GM19043 (cell line): ENCODE measurements around the gene DCLK1.
"Not testable (repeated sequence)": the region's sequence is repeated elsewhere in the genome, so short reads cannot be mapped to it uniquely, and the experiment has no call there.

ENCODE experiments used
- ATAC-seq: cut with Tn5 transposase; IDR thresholded peaks from one replicate; pipeline ENCODE4 v1.9.1; 2021; ENCODE audit warnings: low read depth; ENCODE audit not compliant: unreplicated experiment

DCLK1 gene

DNA sequence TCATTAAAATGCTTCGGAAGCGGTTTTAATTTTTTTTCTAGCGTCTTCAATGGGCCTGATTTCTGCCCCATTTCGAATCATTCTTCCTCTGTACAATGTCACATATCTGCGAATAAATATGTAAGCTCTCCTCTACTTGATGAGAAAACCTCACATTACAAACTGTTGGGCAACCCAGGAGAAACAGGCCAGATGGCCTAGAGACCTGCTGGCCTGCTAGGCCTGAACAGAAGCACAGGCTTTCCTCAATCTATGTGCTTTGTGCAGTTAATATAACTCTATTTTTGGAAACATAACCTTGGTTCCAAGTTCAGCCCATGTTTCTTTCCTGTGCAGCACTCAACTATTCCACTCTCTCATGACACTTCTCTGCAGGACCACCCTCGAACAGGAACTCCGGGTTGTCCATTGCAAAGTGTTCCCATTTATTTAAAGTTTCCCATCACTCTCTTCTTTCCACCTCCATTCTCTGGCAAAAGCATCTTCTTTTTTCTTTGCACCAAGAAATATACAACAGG is 42.0 kb downstream of the DCLK1 start:
- no peak for ATAC-seq

DNA sequence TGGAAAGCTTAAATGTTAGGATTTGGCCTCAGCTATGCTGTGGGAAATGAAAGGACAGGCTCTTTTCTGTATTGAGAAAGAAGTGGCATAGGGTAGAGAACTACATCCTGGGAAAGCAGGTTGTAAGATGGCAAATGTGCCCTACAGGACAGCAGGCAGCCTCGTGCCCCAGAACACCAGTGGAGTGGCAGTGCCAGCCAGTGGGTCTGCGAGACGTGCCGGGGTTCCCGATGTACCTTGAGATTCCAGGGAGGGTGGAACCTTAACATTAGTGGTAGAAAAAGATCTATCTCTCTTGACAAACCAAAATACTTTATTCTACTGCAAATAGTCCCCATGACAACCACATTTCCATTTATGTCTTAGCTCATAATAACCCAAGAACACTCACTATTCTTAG is 42.7 kb downstream of the DCLK1 start:
- no peak for ATAC-seq

DNA sequence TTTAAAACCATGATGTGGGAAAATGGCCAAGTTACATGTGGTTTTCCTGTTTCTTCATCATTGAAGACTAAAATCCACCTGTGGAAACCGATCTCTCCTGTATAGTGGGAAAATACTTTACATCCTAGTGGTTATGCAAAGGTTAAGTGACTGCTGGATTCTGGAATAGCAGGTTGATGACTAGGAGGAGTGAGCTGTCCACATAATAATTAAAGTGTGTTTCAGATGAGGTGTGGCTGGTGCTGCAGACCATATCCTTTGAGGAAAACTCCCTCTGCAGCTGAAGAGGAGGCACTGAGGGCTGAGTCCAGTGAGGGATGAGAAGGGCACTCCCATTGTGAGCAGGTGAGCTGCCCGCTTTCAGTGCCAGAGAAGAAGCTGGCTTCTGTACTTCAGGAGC is 43.2 kb downstream of the DCLK1 start:
- no peak for ATAC-seq

DNA sequence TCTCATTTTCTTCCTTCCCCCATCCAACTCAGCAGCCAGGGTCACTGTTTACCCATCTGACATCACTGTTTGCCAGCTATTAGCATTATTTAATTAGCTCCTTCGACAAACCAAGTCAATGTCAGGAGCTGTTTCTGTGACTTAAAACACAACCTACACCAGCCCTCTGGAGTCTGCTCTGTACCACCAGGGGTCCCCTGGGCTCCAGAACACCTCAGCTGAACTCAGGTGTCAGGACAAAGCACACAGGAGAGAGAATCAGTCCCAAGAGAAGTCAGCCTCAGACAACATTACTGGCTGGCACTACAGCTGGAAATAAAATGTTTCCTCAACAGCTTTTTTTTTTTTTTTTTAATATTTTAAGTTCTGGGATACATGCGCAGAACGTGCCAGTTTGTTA is 45.1 kb downstream of the DCLK1 start:
- ATAC-seq = no peak

DNA sequence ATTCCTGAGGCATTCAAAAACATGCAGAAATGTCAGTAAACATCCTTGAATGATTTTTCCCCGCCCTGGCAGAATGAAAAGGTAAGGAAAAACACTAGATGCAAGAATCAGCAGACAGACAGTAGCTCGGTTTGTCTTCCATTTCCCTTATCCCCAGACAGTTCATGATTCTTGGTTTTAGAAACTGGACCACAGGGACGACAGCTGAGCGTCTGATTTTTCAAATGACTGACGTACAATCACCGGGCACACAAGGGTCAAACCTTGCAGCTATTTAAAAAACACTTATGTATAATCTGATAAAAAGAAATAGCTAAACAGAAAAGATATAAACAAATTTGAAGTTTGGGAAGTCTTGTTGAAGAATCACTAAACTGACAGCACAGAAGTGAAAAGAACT is 47.1 kb downstream of the DCLK1 start:
- no peak for ATAC-seq

DNA sequence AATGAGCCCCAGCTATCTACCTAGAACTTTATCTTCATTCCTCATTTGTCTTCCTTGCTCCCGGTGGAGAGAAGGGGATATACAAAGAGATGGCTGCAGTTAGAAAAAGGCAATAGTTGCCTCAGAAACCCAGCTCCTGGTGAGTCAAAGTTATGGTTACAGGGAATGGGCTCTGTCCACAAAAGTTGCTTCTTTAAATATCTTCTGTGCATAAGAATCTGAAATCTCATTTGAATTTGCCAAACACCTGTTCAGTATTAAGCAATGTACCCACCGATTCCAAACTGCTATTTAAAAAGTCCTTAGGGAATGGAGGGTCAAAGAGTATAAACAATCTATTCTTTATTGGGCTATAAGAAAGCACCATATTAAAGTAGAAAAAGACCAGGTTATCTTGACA is 48.4 kb downstream of the DCLK1 start:
- ATAC-seq = no peak

DNA sequence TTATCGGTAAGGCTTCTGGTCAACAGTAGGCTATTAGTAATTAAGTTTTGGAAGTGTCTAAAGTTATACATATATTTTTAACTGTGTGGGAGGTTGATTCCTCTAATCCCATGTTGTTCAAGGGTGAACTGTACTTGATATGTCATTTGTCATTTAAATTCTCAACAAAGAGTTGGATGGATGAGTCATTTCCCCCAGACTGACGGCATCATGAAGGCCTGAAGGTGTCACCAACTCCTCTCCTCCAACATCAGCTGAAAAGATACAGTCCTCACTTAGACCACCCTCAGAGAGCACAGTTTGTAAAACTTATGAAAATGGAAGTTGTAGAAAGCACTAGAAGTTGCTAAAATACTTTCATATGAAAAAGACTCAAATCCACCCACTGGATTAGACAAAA is 48.8 kb downstream of the DCLK1 start:
- no peak for ATAC-seq

DNA sequence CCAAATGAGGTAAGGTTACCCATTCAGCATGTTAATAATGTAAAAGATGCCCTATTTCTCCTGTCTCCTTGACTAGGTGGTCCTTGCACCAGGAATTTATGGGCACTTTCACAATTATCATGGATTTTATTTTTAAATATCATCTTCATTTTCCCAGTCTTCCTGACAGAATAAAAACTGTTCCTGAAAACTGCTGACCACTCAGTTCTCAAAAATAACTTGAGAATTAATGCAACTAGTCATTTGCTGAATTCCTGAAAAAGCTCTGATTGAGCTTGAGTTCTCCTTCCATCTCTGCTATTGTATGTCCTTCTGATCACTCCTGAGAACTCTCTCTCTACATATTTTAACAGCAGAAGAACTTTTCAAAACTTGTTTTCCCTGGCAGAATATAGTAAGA is 55.0 kb downstream of the DCLK1 start:
- ATAC-seq = no peak

DNA sequence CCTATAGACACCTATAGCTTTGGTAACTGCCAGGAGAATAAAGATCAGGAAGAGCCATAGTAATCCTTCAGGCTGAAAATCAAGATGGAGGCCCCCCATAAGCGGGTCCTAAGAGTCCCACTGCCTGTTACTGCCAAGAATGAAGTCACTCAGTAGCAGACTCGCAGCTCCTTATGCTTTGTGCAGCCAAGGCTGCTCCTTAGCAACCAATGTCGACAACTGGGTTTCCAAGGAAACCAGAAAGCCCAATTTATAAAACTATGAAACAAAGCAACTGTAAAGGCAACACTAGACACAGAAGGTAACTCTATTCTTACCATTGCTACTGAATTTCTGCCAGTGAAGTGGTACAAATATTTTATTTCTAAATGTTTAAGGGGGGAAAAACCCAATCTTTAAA is 56.5 kb downstream of the DCLK1 start:
- ATAC-seq = no peak

DNA sequence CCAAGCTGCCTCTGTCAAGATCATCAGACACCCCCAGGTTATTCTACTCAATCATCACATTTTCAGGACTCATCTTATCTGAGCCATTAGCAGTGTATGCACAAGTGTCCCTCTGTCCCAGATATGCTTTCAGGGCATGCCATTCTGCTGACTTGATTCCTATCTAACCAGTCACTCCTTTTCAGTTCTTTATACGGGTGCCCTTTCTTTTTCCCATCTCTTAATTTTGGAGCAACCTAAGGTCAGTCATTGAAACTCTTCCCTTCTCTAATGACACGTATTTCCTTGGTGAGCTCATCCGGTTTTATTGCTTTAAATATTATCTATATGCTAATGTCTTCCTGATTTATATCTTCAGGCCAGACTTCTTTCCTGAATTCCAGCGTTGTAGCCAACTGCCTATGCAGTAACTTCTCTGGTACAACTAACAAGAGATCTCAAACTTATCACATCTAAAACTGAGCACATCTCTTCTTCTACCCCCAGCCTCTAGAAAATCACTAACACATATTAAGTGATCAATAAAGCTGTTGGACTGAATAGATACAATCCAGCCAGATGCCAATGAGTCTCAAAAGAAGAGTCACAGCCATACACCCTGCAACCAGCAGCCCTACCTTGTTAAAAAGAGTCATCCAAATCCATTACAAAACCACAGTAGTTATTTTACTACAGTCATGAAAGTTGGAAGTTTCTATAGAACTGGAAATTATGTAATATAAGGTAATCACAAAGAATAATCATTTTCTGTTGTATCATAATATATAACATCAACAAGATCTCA is 58.8 kb downstream of the DCLK1 start:
- no peak for ATAC-seq

DNA sequence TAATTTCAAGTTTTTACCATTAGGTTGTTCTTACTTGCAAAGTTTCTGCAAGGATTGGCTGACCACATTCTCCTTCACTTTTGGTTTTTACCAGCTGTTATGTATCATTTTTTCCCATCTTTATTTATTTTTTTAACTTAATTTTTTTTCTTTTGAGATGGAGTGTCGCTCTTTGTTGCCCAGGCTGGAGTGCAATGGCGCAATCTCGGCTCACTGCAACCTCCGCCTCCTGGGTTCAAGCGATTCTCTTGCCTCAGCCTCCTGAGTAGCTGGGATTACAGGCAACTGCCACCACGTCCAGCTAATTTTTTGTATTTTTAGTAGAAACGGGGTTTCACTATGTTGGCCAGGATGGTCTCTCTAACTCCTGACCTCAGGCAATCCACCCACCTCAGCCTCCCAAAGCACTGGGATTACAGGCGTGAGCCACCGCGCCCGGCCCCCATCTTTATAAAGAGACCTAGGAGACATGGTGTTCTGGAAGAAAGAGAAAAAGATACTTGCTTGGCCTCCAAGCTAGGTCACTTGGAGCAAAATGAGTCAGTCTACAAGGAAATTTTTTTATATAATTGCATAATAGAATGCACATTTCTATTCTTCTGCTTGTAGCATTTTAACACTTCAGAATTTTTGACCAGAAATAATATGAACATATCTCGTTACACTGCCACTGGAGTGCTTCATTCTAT is 60.5 kb downstream of the DCLK1 start:
- not testable (repeated sequence) for ATAC-seq

DNA sequence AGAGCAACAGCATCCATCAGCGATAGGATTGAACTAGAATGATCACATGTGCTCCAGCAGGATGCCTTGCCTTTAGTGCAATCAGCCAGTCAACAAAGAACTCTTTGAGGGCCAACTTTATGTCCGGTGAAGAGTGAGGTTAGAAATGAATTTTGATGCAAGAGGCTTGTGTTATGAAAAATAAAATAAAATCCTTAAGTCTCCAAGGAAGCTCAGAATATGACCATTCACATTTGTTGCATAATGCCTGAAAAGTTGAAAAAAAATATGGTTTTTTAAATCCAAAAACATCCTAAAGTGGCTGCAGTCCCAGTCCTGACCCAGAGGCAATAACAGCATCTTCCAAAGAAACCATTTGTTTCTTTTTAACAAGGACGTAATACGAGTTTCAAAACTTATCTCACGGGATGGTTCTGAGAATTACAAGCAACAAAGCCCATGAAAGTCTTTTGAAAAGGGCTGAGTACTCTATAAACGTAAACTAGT is 61.3 kb downstream of the DCLK1 start:
- ATAC-seq = no peak

DNA sequence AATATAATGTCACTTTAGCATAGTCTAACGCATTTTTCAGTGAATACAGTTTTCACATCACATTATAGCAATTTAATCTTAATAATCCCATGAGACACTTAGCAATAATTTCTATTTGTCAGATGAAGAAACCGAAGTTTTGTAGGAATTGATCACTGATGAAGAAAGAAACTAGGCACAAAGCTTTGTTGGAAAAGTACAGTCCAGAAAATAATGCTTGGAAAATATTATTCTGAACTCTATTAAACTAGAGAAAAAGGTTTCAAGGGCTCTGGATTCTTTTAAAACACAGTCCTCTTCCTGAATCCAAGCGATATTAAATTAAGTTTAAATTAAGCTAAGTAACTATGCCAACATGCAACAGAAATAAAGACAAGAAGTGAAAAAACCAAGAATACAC is 62.2 kb downstream of the DCLK1 start:
- ATAC-seq = no peak

DNA sequence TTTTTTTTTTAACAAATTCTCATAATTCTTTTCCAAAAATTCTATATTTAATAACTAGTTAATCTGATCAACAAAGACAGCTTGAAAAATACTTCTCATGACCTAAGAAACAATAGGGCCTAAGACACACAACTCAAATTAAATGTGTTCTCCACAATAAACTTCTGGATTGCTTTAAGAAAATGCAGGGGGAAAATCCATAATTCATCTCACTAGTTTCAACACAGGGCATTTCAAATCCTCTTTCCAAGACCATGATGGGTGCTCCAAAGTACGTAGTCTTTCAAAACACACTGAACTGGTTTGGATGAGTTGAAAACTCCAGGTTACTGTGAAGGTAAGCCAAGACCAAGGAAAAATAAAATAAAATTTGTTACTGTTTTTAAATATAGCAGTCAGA is 62.6 kb downstream of the DCLK1 start:
- ATAC-seq = no peak

DNA sequence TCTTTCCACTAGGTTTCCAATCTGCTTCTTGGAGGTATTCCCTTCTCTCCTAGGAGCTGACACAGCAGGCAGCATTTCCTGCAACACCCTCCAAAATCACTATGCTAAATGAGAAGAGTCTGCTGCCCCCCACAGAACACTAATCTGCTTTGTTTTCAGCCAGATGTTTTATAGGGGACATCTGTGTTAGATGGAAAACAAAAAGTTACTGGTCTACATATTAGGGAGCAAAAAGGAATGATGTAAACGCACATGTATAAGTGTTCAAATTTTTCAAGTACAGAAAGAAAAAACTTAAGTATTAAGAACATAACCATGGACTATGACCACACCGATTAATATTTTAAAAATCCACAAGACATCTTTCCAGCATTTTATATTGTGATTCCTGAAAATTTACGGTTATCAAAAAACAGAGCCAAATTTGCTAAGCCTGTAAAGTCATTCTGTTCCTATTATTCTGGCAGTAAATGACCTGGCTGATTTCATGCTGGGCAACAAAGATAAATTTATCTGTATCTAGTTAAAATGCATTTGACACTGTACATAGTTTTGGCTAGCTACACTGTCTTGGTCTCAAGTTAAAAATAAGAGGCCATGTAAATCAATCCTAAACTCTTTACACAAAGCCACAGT is 63.3 kb downstream of the DCLK1 start:
- ATAC-seq = no peak

DNA sequence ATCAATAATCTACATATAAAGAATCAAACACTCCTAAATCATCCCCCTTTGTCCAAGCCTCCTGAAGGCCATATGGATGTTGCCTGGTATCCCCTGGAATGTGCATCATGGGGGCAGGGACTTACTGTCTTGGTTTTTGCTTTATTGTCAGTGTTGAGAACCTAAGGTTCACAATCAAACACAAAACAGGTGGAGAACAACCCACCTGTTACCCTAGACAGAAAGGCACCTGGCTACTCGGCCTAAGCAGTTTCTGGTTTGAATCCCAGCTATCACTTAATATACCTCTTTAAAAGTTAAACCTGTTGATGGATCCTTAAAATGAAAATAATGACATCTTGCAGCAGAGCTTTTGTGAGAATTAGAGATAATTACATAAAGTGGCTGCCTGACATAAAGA is 68.9 kb downstream of the DCLK1 start:
- no peak for ATAC-seq

DNA sequence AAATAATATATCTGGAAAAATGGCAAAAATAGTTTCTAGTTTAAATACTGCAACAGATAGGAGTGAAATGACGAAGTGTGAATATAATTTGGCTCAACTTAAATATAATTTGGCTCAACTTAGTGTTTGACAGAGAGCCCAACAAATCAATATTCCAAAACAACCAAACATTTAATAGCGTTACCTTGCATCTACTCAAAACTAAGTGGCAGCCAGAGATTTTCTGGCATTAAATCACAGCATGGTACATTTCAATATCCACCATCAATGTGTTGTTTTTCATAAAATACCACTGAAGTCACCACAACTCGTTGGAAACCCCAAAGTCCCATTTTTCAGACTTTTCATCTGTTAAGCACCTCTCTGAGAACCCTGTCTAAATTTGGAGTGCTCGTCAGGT is 69.6 kb downstream of the DCLK1 start:
- ATAC-seq = no peak

DNA sequence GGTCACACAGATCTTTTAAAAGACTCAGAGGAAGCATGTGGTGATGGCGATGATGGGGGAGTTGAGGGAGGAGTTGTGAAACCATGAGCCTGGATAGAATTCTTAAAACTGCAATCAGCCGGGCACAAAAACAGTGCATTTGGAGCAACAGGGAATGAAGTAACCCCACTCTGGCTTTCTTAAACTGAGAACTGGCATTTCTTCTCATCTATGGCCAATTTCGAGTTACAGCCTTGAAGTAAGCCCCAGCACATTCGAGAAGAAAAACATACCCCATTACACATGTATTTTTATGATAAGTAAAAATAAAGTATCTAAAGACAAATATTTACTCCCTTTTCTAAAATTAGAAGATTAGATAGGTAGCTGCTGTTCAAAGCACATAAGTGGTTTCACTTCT is 70.1 kb downstream of the DCLK1 start:
- no peak for ATAC-seq

DNA sequence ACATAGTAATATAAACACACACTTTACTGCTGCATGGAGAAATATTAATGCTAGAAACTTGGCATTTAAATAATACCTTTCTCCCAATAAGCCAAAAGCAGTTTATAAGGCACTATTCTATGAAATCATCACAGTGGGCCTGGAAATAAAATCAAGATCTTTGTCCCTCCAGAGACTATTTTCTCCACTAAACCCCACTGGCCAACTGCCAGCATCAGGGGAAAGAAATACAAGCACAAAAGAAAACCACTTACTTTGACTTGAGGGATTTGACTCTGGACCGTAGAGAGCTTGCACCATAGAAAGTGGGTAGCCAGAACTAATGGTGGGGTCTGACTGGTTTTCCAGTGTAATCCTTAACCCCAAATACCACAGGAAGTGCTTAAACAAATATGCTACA is 71.9 kb downstream of the DCLK1 start:
- ATAC-seq = no peak

DNA sequence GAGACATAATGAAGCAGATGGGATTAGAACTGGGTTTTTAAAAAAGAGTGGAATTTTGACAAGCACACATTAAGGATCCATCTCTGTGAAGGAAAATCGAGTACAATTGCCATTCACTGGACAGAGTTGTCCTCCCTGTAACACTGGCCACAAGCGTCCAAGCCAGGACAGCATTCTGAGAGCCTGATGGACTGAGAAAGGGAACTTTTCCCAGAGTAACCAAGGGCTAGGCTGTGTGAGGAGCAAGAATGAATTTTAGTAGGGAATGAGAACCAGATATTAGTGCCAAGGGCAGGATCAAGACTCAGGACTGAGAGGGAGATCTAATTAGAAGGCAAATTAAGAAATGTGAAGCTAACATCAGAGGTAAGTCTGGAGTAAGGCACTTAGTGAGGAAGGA is 73.1 kb downstream of the DCLK1 start:
- ATAC-seq = no peak

DNA sequence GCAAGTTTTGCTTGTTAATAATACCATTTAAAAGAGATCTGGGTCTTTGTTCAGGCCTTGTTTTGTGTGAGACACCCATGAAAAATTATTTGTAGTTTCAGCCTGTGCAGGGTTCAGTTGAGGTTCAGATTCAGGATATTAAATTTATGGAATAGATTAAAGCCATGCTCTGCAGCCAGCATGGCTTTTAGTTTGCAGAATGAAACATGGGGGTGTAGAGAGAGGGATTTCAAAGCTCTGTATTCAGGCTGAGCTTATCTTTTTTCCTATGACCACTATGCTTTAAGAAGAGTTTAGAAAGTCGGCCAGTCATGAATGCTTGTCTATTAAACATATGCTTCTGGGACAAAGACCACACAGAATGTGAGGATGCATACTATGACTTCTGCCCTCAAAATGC is 73.6 kb downstream of the DCLK1 start:
- no peak for ATAC-seq

DNA sequence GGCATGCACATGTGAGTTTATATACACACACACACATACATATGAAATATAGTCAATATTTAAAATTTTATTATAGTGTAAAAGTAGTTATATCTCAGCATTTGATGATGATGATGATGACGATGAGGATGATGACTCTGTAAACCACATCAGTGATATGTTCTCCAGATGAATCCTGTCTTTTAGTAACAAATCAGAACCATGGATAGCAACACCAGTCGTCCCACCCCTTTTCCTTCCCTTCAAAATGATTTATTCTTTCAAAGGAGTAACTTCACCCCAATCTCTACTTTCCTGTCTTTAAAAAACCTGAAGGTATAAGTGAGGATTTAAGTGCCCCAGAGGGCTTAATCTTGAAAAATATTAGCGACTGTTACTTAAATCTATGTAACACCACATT is 74.1 kb downstream of the DCLK1 start:
- ATAC-seq = no peak
